ENCODE data around the gene NDFIP2. TPM values are rescaled to one million over a fixed set of nuclear protein-coding genes. Genes with fewer than 3 reads are reported as not detected.

Gene NDFIP2
- total RNA-seq, 1 experiment from 2014 or later: 48.4 TPM

GRCh38 chr13:79492918-79493594, 12.1 kb downstream of the NDFIP2 start:
- no TSS peak for BruUV-seq (replicated peaks)
- no peaks in the 10 kb centered on the region for H3K9me2 ChIP-seq (ENCODE audit: insufficient read depth)
- no peak overlapping the region for H3K27ac ChIP-seq
- peaks cover 10% of the 10 kb centered on the region; the same call in 1 of the 2 replicates for H3K4me1 ChIP-seq (replicated peaks; ENCODE audit: insufficient read depth)
- intact Hi-C loops (cut with micrococcal nuclease; ENCODE audit: unreplicated experiment): no loop called here
- CTCF ChIA-PET: no interaction called here
- DNase-seq: no peak
- 0 out of 2 replicates have a peak, but pooled peaks cover 7% of the 10 kb centered on the region for H3F3A ChIP-seq (ENCODE audit: insufficient read depth, low read depth)
- H3K4me3 ChIP-seq: no peak overlapping the region
- peaks cover 100% of the 10 kb centered on the region for H3K79me2 ChIP-seq (ENCODE audit: low read depth)
- no peak overlapping the region for H3K4me2 ChIP-seq
- H4K20me1 ChIP-seq (ENCODE audit: insufficient read depth): peaks cover 8% of the 10 kb centered on the region
- TF ChIP-seq CTCF (conservative IDR thresholded peaks at IDR 0.05): no peak
- no peak for TF ChIP-seq EZH2 (IDR thresholded peaks at IDR 0.05; ENCODE audit: low read depth)
- H3K9me3 ChIP-seq (ENCODE audit: insufficient read depth, low read depth): 0 out of 2 replicates have a peak, but pooled peaks cover 6% of the 10 kb centered on the region
- H2AFZ ChIP-seq: no peak overlapping the region
- H3K27me3 ChIP-seq (ENCODE audit: insufficient read depth, low read depth): no peaks in the 10 kb centered on the region
- POLR2A ChIA-PET (ENCODE audit: unreplicated experiment): no interaction called here
- no peaks in the 10 kb centered on the region; the same call in none of the 2 replicates for H3K36me3 ChIP-seq (ENCODE audit: low read depth)

GRCh38 chr13:79496188-79496587, 15.2 kb downstream of the NDFIP2 start:
- no peak overlapping the region for H3K4me3 ChIP-seq
- no TSS peak for BruUV-seq (replicated peaks)
- intact Hi-C loops (cut with micrococcal nuclease; ENCODE audit: unreplicated experiment): no loop called here
- no peak overlapping the region for H3K27ac ChIP-seq
- peaks cover 96% of the 10 kb centered on the region for H3K79me2 ChIP-seq (ENCODE audit: low read depth)
- H3K9me3 ChIP-seq (ENCODE audit: insufficient read depth, low read depth): 0 out of 2 replicates have a peak, but pooled peaks cover 6% of the 10 kb centered on the region
- H2AFZ ChIP-seq: no peak overlapping the region
- peaks cover 8% of the 10 kb centered on the region for H4K20me1 ChIP-seq (ENCODE audit: insufficient read depth)
- no peaks in the 10 kb centered on the region for H3K9me2 ChIP-seq (ENCODE audit: insufficient read depth)
- DNase-seq: no peak
- peaks cover 6% of the 10 kb centered on the region; the same call in 1 of the 2 replicates for H3K36me3 ChIP-seq (ENCODE audit: low read depth)
- H3K4me2 ChIP-seq: no peak overlapping the region
- 0 out of 2 replicates have a peak, but pooled peaks cover 5% of the 10 kb centered on the region for H3F3A ChIP-seq (ENCODE audit: insufficient read depth, low read depth)
- no peaks in the 10 kb centered on the region for H3K27me3 ChIP-seq (ENCODE audit: insufficient read depth, low read depth)
- CTCF ChIA-PET: no interaction called here
- no peak for TF ChIP-seq EZH2 (IDR thresholded peaks at IDR 0.05; ENCODE audit: low read depth)
- TF ChIP-seq CTCF (conservative IDR thresholded peaks at IDR 0.05): no peak
- POLR2A ChIA-PET (ENCODE audit: unreplicated experiment): no interaction called here
- peaks cover 9% of the 10 kb centered on the region; the same call in 1 of the 2 replicates for H3K4me1 ChIP-seq (replicated peaks; ENCODE audit: insufficient read depth)

- H3K4me3 ChIP-seq: no peak overlapping the region
- H3K27me3 ChIP-seq (ENCODE audit: insufficient read depth, low read depth): no peaks in the 10 kb centered on the region
Observed at GRCh38 chr13:79497064-79497463, 16.1 kb downstream of the NDFIP2 start.

More at GRCh38 chr13:79497064-79497463, 16.1 kb downstream of the NDFIP2 start:
- CTCF ChIA-PET: no interaction called here
- peaks cover 5% of the 10 kb centered on the region for H4K20me1 ChIP-seq (ENCODE audit: insufficient read depth)
- POLR2A ChIA-PET (ENCODE audit: unreplicated experiment): no interaction called here
- BruUV-seq (replicated peaks): no TSS peak
- intact Hi-C loops (cut with micrococcal nuclease; ENCODE audit: unreplicated experiment): no loop called here
- peaks cover 6% of the 10 kb centered on the region; the same call in 1 of the 2 replicates for H3K36me3 ChIP-seq (ENCODE audit: low read depth)
- H2AFZ ChIP-seq: no peak overlapping the region
- 0 out of 2 replicates have a peak, but pooled peaks cover 6% of the 10 kb centered on the region for H3K9me3 ChIP-seq (ENCODE audit: insufficient read depth, low read depth)
- no peaks in the 10 kb centered on the region for H3K9me2 ChIP-seq (ENCODE audit: insufficient read depth)
- H3K4me2 ChIP-seq: no peak overlapping the region
- H3K4me1 ChIP-seq (replicated peaks; ENCODE audit: insufficient read depth): peaks cover under 1% of the 10 kb centered on the region; the same call in 1 of the 2 replicates
- no peak for TF ChIP-seq EZH2 (IDR thresholded peaks at IDR 0.05; ENCODE audit: low read depth)
- no peak for TF ChIP-seq CTCF (conservative IDR thresholded peaks at IDR 0.05)
- H3F3A ChIP-seq (ENCODE audit: insufficient read depth, low read depth): 0 out of 2 replicates have a peak, but pooled peaks cover 4% of the 10 kb centered on the region
- peaks cover 95% of the 10 kb centered on the region for H3K79me2 ChIP-seq (ENCODE audit: low read depth)
- H3K27ac ChIP-seq: no peak overlapping the region
- no peak for DNase-seq
